ENCODE measurements around the gene NFASC.

GRCh38 chr1:204983881-204984280 lies 113.2 kb downstream of the NFASC start:
- no peak for TF ChIP-seq POLR2AphosphoS5 (IDR thresholded peaks at IDR 0.05; ENCODE audit: low read depth, low read length)
- TF ChIP-seq TAF1 (IDR thresholded peaks at IDR 0.05; ENCODE audit: low read depth, low read length) = no peak
